Mesodermal cell (in vitro differentiated cells): ENCODE data around the gene APOBEC3C.
"Not testable (repeated sequence)": the region's sequence is repeated elsewhere in the genome, so short reads cannot be mapped to it uniquely, and the experiment has no call there.

Experiments used
- H3K27ac ChIP-seq: 2 replicates; pipeline ENCODE4 v1.7.0; 2013; ENCODE audit warnings: mild to moderate bottlenecking, low read depth, low read length, moderate library complexity; ENCODE audit not compliant: severe bottlenecking
- H3K36me3 ChIP-seq: 2 replicates; pipeline ENCODE4 v1.7.1; 2013; ENCODE audit warnings: mild to moderate bottlenecking, low read length, moderate library complexity; ENCODE audit not compliant: control insufficient read depth, insufficient read depth
- H3K4me1 ChIP-seq: one replicate; pipeline ENCODE4 v1.7.1; 2013; ENCODE audit warnings: mild to moderate bottlenecking, low read length; ENCODE audit not compliant: insufficient read depth, control insufficient read depth, poor library complexity, severe bottlenecking
- H3K4me3 ChIP-seq: 2 replicates; pipeline ENCODE4 v1.7.0; 2013; ENCODE audit warnings: low read length, control low read depth, mild to moderate bottlenecking; ENCODE audit not compliant: insufficient read depth, poor library complexity, severe bottlenecking; ENCODE audit errors: extremely low read depth
- H3K9me3 ChIP-seq: 2 replicates; pipeline ENCODE4 v1.7.1; 2013; ENCODE audit warnings: mild to moderate bottlenecking, low read length, moderate library complexity; ENCODE audit not compliant: control insufficient read depth
- WGBS, 2 experiments: methylation state at CpG; one replicate each; pipeline ENCODE4 v1.1.5; 2013; ENCODE audit warnings: missing lambda C conversion rate in 2 of 2; ENCODE audit not compliant: insufficient coverage in 2 of 2; 5-methylcytosine and 5-hydroxymethylcytosine counted together

Gene APOBEC3C

DNA sequence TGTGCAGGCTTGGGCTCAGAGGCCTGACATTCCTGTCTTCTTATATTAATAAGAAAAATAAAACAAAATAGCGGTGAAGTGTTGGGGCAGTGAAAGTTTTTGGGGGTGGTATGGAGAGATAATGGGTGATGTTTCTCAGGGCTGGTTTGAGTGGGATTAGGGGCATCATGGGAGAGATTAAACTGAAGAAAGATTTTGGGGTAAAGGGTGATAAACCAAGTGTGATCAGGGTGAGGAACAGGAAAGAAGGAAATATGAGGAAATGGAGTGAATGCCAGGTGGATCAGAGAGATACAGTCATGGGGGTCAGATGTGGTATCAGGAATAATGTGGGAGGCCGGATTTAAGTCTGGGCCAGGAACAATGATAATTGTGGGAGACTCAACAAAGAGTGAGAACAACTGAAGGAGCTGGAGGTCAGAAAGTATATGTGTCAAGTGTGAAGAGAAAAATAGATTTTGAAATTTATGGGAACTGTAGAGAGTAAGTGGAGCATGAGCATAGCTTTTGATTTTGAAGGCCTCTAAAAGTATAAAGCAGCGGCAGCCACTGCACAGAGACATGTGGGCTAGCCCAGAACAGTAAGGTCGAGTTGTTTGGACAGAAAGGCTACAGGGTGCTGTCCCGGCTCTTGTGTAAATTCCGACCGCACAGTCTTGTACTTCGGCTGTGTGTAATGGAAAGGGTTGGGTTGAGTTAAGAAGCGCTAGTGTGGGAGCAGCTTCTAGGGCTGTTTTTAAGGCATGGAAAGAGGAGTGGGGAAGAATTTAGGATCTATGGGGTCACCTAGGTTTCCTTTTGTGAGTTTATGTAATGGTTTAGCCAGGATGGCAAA, 52.6 kb downstream of the APOBEC3C start:
- WGBS, 2 experiments: 91 to 95% methylated on average over 7 to 8 of the region's 9 CpGs
- not testable (repeated sequence) for H3K4me3 ChIP-seq

DNA sequence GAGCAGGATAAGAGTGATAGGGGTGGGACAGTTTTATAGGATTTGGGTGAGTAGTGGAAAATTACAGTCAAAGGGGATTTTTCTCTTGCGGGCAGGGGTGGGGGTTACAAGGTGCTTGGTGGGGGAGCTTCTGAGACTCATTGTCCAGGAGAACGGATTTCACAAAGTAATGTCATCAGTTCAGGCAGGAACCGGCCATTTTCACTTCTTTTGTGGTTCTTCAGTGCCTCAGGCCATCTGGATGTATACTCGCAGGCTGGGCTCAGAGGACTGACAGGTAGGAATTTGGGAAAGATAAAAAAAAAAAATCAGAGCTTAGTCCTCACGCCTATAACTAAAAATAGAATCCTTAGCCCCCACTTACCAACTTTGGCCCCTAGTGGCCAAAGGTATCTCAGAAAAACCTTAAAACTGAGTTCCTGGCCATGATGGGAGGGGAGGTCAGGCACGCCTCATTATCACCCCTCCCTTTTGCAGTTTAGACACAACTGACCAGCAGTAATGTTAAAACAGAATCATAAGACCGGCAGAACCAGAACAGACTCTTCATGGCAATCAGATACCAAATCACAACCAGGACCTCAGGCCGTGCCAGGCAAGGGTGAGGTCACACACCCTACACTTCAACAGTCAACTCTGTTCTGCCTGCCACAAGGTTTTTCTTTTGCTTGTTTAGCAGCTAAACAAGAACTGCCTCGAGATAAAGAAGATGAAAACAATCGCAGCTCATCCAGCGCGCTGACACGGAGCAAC, 54.2 kb downstream of the APOBEC3C start:
- no peak overlapping the region for H3K27ac ChIP-seq
- no peak overlapping the region for H3K4me3 ChIP-seq
- WGBS, 2 experiments: 75 to 81% methylated on average over 11 of the region's 13 CpGs
- no peaks in the 10 kb centered on the region for H3K4me1 ChIP-seq
- no peaks in the 10 kb centered on the region for H3K36me3 ChIP-seq
- no peaks in the 10 kb centered on the region for H3K9me3 ChIP-seq

More for the DNA sequence above, 52.6 kb downstream of the APOBEC3C start:
- not testable (repeated sequence) for H3K9me3 ChIP-seq, H3K27ac ChIP-seq, H3K4me1 ChIP-seq, H3K36me3 ChIP-seq
